ENCODE data around the gene MACF1. TPM values are rescaled to one million over a fixed set of nuclear protein-coding genes. Genes with fewer than 3 reads are reported as not detected.

Gene MACF1
- total RNA-seq, 1 donor: 284 TPM

DNA sequence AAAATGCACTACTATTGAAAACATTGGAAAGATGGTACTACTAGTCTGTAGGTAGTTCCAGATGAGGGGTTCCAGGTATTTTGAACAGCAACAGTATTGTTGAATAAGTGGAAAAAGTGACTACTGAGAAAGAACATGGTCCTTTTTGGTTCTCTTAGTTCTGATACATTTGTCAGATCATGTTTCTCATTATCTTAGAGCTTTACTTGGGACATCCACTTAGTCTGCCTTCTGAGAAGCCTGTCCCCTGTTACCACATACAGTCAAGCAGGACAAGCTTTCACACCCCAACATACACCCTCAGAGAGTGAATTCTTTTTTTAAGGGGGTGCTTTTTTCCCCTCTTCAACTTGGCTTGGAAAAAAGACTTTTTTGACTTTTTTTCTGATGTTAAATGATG is 41.0 kb upstream of the MACF1 start:
- TF ChIP-seq CTCF (IDR thresholded peaks at IDR 0.05; ENCODE audit: insufficient read depth, low read length): no peak

GRCh38 chr1:39164256-39164655 is 40.2 kb upstream of the MACF1 start:
- no peak overlapping the region for H3K4me3 ChIP-seq (ENCODE audit: low read depth, low read length)
- no peak for DNase-seq (ENCODE audit: low read depth)
- TF ChIP-seq CTCF (IDR thresholded peaks at IDR 0.05; ENCODE audit: insufficient read depth, low read length): no peak

More for the DNA sequence above, 41.0 kb upstream of the MACF1 start:
- H3K4me3 ChIP-seq (ENCODE audit: low read depth, low read length): no peak overlapping the region
- DNase-seq (ENCODE audit: low read depth): no peak

- no peak overlapping the region for H3K4me3 ChIP-seq (ENCODE audit: low read depth, low read length)
- no peak for TF ChIP-seq CTCF (IDR thresholded peaks at IDR 0.05; ENCODE audit: insufficient read depth, low read length)
- DNase-seq (ENCODE audit: low read depth): no peak
Measured at GRCh38 chr1:39165049-39165448, 39.4 kb upstream of the MACF1 start.

- no peak for DNase-seq (ENCODE audit: low read depth)
- no peak for TF ChIP-seq CTCF (IDR thresholded peaks at IDR 0.05; ENCODE audit: insufficient read depth, low read length)
- H3K4me3 ChIP-seq (ENCODE audit: low read depth, low read length): no peak overlapping the region
Measured at GRCh38 chr1:39165488-39165887, 39.0 kb upstream of the MACF1 start.

- TF ChIP-seq CTCF (IDR thresholded peaks at IDR 0.05; ENCODE audit: insufficient read depth, low read length): no peak
- H3K4me3 ChIP-seq (ENCODE audit: low read depth, low read length): no peak overlapping the region
- DNase-seq (ENCODE audit: low read depth): peak; percentile 58
Measured at GRCh38 chr1:39167632-39168209, 36.8 kb upstream of the MACF1 start.

DNA sequence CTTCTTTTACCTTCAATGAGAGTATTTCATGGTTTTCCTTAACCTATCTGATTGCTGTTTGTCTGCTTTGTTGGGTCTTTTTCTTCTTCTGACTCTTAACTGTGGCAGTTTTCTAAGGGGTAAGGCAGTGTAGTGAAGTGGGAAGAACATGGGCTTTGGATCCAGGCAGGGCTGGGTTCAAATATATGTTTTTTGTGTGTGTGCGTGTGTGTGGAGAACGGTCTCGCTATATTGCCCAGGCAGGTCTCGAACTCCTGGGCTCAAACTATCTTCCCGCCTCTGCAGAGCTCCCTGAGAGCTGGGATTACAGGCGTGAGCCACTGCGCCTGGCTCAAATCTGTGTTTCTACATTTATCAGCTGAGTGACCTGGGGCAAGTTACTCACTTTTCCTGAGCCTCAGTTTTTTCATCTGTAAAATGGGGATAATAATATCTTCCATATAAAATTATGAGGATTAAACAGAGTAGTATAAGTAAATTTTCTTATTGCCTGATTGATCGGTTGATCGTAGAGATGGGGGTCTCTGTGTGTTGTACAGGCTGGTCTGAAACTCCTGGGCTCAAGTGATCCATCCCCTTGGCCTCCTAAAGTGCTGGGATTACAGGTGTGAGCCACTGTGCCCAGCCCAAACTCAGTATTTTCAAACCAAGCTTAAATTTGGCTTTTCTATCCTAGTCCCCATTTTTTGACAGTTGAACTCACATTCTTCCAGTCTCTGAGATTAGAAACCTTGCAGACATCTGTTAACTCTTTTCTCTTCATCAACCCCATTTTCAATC is 36.0 kb upstream of the MACF1 start:
- DNase-seq (ENCODE audit: low read depth): no peak
- TF ChIP-seq CTCF (IDR thresholded peaks at IDR 0.05; ENCODE audit: insufficient read depth, low read length): no peak
- H3K4me3 ChIP-seq (ENCODE audit: low read depth, low read length): no peak overlapping the region

Measured in fibroblast of the aortic adventitia (primary cell).